HG03280 (cell line): ENCODE data around the gene IKZF1.

Source experiments
- ATAC-seq: cut with Tn5 transposase; IDR thresholded peaks from one replicate; pipeline ENCODE4 v1.9.1; 2021; ENCODE audit warnings: mild to moderate bottlenecking, moderate library complexity; ENCODE audit not compliant: unreplicated experiment

IKZF1 gene

GRCh38 chr7:50400114-50400513, 95.6 kb downstream of the IKZF1 start:
- ATAC-seq, result no peak

GRCh38 chr7:50404392-50404791, 99.9 kb downstream of the IKZF1 start:
- ATAC-seq, result no peak

DNA sequence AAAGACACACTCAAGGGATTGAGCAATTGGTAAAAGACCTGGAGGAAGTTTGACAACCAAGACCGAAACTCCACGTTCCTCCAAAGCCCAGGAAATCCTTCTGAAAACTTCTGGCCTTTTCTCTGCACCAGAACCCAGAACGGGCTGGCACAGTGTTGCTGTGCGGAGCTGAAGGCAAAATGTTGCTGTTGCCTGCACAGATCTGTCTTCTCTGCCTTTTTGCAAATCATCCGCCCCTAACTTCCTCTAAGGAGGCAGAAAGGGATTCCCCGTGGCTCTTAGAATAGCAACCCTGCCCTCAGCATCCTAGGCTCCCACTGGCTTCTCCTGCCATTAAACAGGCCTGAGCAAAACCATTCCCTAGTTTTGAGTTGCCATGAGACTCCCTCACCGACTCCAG, 100.7 kb downstream of the IKZF1 start:
- no peak for ATAC-seq

GRCh38 chr7:50406935-50407334, 102.4 kb downstream of the IKZF1 start:
- no peak for ATAC-seq

- peak; percentile 33 for ATAC-seq
Observed at GRCh38 chr7:50409856-50410745, 105.6 kb downstream of the IKZF1 start.

DNA sequence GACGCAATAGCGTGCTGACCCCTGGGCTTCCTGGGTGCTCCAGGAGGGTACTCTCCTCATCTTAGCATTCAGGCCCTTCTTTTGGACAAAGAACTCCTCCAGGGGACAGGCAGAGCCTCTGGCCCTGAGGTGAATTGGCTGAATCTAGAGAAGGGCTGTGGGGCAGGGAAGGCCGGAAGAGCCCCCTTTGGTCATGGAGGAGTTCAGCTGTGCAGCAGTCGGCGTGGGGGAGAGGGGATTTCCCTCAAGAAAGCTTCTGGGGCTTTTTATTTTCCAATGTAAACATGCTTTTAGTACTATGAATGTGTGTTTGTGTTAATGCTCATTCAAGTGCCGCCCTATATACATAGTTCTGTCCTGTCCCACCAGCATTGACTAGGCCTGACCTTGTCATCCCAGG, 106.8 kb downstream of the IKZF1 start:
- no peak for ATAC-seq

- ATAC-seq, result no peak
Observed at GRCh38 chr7:50412973-50413372, 108.5 kb downstream of the IKZF1 start.

DNA sequence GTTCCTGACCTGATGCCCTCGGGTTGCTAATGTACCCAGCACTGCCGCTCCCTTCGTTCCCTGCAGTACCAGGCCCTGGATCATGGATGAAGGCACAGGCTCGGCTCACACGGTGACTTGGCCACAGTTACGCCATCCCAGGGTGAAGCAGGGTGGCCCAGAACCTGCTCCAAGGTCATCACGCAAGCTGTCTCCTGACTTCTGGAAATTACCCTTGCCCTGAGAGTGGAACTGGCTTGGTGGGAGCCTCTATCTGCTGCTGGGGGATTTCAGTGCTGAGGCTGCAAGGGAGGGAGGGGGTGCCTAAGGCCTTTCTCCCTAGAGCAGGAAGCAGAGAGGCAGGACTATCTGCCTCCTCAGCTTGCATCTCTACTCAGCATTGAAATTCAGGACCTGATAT, 109.0 kb downstream of the IKZF1 start:
- ATAC-seq, result no peak

DNA sequence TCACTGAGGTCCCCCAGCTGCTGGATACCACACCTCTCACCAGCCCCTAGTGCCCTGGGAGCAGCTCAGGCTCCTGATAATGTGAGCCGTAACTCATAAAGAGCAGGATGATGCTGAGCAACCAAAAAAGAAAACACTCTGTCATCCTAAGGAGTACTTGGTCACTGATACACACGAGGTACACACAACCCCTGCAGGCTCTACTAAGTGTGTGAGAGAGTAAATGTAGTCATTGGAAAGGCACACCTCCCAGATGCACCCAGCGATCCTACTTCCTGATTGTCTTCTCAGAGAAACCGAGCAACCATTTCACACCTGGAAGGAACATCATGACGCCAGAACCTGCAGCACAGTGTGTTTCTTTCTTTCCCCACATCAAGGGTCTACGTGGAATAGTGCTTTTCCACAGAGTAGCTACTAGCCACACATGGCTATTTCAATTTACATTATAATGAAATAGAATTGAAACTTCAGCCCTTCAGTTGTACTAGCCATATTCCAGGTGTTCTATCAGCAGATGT, 111.4 kb downstream of the IKZF1 start:
- no peak for ATAC-seq

- peak; percentile 70 for ATAC-seq
Observed at GRCh38 chr7:50416527-50417182, 112.1 kb downstream of the IKZF1 start.

- peak; percentile 88 for ATAC-seq
Observed at GRCh38 chr7:50418086-50418515, 113.6 kb downstream of the IKZF1 start.

DNA sequence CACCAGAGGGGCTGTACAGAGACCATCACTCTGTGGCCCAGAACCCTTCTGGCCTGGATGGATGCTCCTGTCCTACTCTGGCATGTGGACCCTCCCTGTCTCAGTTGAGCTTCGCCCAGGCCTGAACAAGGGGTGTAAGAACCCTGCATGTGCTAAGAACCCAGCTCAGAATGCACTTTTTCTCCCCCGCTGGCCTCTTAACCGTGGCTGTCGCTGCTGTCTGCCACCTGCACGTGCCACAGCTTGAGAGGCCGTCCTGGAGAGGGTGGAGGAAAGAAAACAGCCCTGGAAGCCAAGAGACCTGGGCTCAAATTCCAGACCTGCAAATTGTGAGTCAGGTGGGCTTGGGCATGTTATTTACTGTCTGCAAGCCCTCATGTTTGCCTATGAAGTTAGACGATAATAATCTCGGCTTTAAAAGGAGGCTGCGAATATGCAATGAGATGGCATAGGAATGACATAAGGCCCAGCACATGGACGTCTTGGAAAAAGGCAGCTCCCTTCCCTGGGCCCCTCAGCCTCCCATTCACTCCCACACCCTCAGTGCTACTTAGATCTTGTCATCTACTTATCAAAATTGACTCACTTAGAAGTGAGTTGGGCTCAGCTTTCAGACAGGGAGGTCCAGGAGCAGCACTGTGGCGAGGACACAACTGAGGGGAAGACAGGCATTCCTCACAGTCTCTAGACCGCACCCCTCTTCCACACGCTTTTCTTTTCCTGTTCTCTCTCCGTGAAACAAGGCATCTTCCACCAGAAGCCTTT, 114.2 kb downstream of the IKZF1 start:
- ATAC-seq, result no peak

DNA sequence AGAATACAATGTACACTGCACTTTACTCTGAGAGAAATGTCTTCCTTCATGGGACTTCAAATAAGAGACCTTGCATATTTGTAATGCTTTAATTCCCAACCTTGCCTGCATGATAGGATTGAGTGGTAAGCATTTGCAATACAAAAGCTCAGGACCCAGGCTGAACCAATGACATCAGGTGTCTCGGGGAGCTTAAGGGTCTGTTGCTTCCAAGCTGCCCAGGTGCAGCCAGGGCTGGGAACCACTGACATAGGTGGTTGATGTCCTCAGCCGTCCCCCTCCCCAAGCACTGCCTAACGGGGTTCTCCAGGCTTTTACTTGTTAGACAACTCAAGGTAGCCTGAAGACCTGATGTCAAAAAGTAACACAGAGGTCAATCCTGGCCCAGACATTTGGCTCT, 116.5 kb downstream of the IKZF1 start:
- no peak for ATAC-seq

GRCh38 chr7:50422858-50423257, 118.3 kb downstream of the IKZF1 start:
- ATAC-seq, result no peak

DNA sequence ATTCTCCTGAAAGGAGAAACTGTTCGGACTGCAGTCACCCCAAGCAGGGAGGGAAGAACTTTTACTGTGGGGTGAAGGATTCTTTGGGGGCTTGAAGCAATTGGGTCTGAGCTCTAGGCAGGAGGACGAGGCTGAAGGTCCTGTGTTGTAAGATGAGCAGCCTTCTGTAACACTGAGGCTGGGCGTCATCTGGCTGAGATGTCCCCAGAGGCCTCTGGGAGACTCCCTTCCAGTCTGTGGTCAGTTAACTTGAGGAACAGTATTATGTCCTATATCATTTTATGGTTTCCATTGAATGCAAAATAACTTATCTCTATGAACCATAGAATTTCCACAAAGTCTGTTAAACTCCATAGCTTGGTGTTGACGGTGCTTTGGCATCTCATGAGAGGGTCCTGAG, 119.3 kb downstream of the IKZF1 start:
- no peak for ATAC-seq

GRCh38 chr7:50425318-50425717, 120.8 kb downstream of the IKZF1 start:
- ATAC-seq, result no peak

- ATAC-seq, result no peak
Observed at GRCh38 chr7:50426280-50427045, 121.9 kb downstream of the IKZF1 start.

DNA sequence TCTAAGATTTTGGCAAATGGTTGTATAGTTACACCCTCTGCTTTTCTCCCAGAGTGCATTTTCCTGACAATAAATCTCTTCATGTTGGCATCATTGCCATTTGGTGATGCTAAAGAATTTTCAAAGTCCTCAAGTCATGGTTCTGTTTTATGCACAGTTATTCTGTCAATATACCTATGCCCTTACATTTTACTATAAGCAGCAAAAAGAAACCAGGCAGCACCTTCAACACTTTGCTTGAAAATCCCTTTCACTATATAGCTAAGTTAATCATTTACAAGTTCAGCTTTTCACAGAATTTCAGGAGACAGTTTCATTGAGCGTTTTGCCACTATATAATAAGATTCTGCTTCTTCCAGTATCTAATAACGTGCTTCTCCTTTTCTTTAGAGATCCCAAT, 123.0 kb downstream of the IKZF1 start:
- no peak for ATAC-seq

DNA sequence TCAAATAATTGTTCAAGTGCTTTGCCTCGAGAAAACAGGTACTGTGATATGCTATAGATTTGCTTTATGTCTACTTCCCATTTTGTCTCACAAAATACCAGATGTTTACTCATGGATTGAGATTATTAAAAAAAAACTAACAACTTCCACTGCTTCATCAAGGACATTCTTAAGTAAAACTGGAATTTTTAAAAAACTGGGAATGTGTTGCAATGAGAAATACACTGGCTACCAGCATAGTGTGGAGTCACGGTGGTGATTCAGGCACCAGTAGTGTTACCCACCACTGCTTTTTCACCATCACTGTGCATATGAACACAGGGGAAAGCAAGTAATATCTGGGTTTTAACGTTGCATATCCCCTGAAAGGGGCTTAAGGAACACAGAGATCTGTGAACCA, 124.4 kb downstream of the IKZF1 start:
- ATAC-seq, result no peak

DNA sequence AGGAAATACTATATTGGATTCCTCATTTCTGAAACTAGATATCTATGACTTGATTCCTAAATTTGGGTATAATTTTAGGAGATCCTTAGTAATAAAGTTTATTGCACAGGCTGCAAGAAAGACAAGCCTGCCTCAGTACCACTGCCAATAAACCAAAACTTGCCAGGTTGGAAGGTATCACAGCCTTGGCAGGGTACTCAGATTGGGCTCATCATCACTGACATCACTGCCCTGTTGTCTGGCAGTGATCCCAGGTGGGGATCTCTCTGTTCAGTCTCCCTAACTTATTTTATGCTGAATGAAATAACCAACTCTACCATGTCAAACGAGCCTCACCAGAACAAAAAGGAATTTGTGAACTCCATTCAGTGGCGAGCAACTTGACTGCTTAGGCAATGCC, 126.8 kb downstream of the IKZF1 start:
- no peak for ATAC-seq
